Esophagus squamous epithelium (tissue), 5 donors: ENCODE measurements around the gene ZNF687. TPM values are rescaled to one million over a fixed set of nuclear protein-coding genes. Genes with fewer than 3 reads are reported as not detected.

ENCODE experiments used
- DNase-seq: peaks from one replicate; lab custom pipeline; 2025; lab: John Stamatoyannopoulos, UW
- H3K27ac ChIP-seq, 4 donors: fragments of 200-600 bp; sonication (generic); one replicate each; pipeline ENCODE4 v1.5.1; 2016 to 2019; ENCODE audit warnings: mild to moderate bottlenecking in 1 of 4
- H3K27me3 ChIP-seq, 4 donors: fragments of 200-600 bp; sonication (generic); 1 replicate in 3 of 4; 2 replicates in 1 of 4; pipeline versions ENCODE4 v1.5.1 to v1.6.0; 2017 to 2021; ENCODE audit warnings: antibody characterized with exemption in 1 of 4
- H3K36me3 ChIP-seq, 3 donors: fragments of 200-600 bp; sonication (generic); one replicate each; pipeline ENCODE4 v1.5.1; 2016 to 2019
- H3K4me1 ChIP-seq, 3 donors: fragments of 200-600 bp; sonication (generic); one replicate each; pipeline ENCODE4 v1.5.1; 2017 to 2019
- H3K4me3 ChIP-seq, 4 donors: fragments of 200-600 bp; sonication (generic); 1 replicate in 3 of 4; 2 replicates in 1 of 4; pipeline ENCODE4 v1.5.1; 2016 to 2019; ENCODE audit warnings: mild to moderate bottlenecking in 2 of 4, moderate library complexity in 1 of 4
- H3K9me3 ChIP-seq, 3 donors: fragments of 200-600 bp; sonication (generic); one replicate each; pipeline ENCODE4 v1.5.1; 2016 to 2019
- CTCF ChIP-seq, 6 experiments: fragments of 450-650 bp in 4 of 6; fragments of 200-600 bp in 2 of 6; sonication (generic) in 2 of 6; IDR thresholded peaks; one replicate each; pipeline ENCODE4 v1.5.1; 2016 to 2019; ENCODE audit warnings: antibody characterized with exemption in 6 of 6, mild to moderate bottlenecking in 4 of 6, moderate library complexity in 4 of 6
- POLR2A ChIP-seq, 4 donors: fragments of 450-650 bp; IDR thresholded peaks; one replicate each; pipeline ENCODE4 v1.6.1; 2017; ENCODE audit warnings: antibody characterized with exemption in 4 of 4, mild to moderate bottlenecking in 4 of 4, moderate library complexity in 3 of 4
- WGBS, 2 donors: methylation state at CpG; one replicate each; pipeline ENCODE4 v1.1.5; 2018; 5-methylcytosine and 5-hydroxymethylcytosine counted together
- intact Hi-C: fragments of 100-400 bp; cut with DNase I; formaldehyde crosslinking; loops from one replicate; pipeline ENCODE4 v1.15.0; 2022
- total RNA-seq, 4 donors: library from RNA; depleted of rRNA; stranded (reverse); fragments of >200 nt; gene quantifications; one replicate each; pipeline ENCODE4 v1.1.0, GENCODE V29; 2016
- donor health status: DM: yes; HTN: yes; CAD: no.

ZNF687 gene
- total RNA-seq, 4 donors from 2014 or later, result 16.5 to 28.5 (median 18.3) TPM

- WGBS, 2 donors, result 44 to 47% methylated on average over 3 of the region's 3 CpGs
- no peaks in the 10 kb centered on the region for H3K9me3 ChIP-seq
- H3K27ac ChIP-seq, result peak overlapping the region in 2 of 4 donors; percentile 5 to 57
- peaks cover 6 to 56% (median 10%) of the 10 kb centered on the region in 3 donors for H3K4me1 ChIP-seq
- H3K27me3 ChIP-seq, result no peaks in the 10 kb centered on the region
- intact Hi-C loops, result no loop called here
- TF ChIP-seq CTCF (IDR thresholded peaks at IDR 0.05) (no peak), POLR2A (IDR thresholded peaks at IDR 0.05) (no peak)
- no peak overlapping the region for H3K4me3 ChIP-seq
- DNase-seq, result no peak
- H3K36me3 ChIP-seq, result peaks cover 9 to 100% (median 18%) of the 10 kb centered on the region in 3 donors
These were observed 36.9 kb downstream of the ZNF687 start for GRCh38 chr1:151318975-151319374.

- Histone ChIP-seq H3K36me3 (peaks cover 4 to 59% (median 8%) of the 10 kb centered on the region in 3 donors), H3K27me3 (no peaks in the 10 kb centered on the region), H3K4me3 (no peak overlapping the region), H3K9me3 (no peaks in the 10 kb centered on the region), H3K4me1 (peaks cover 11 to 75% (median 19%) of the 10 kb centered on the region in 3 donors), H3K27ac (no peak overlapping the region)
- no peak for TF ChIP-seq CTCF (IDR thresholded peaks at IDR 0.05)
- intact Hi-C loops, result no loop called here
- WGBS, 2 donors, result 87 to 93% methylated on average over 3 to 4 of the region's 4 CpGs
- DNase-seq, result no peak
These were observed 42.4 kb downstream of the ZNF687 start for GRCh38 chr1:151324390-151324930.

GRCh38 chr1:151325231-151325630 is 43.1 kb downstream of the ZNF687 start:
- no peaks in the 10 kb centered on the region for H3K9me3 ChIP-seq
- WGBS, 2 donors, result 63 to 68% methylated on average over 4 to 5 of the region's 7 CpGs
- no peaks in the 10 kb centered on the region for H3K27me3 ChIP-seq
- intact Hi-C loops, result no loop called here
- DNase-seq, result no peak
- H3K36me3 ChIP-seq, result peaks cover 4 to 51% (median 8%) of the 10 kb centered on the region in 3 donors
- peak overlapping the region in 2 of 4 donors; percentile 26 to 95 for H3K27ac ChIP-seq
- H3K4me3 ChIP-seq, result peak overlapping the region in 1 of 4 donors; percentile 90
- H3K4me1 ChIP-seq, result peaks cover 11 to 68% (median 19%) of the 10 kb centered on the region in 3 donors
- TF ChIP-seq CTCF (IDR thresholded peaks at IDR 0.05) (no peak), POLR2A (IDR thresholded peaks at IDR 0.05) (no peak)

GRCh38 chr1:151325646-151326429 is 43.7 kb downstream of the ZNF687 start:
- intact Hi-C loops, result no loop called here
- Histone ChIP-seq H3K36me3 (peaks cover 4 to 45% (median 8%) of the 10 kb centered on the region in 3 donors), H3K27me3 (no peaks in the 10 kb centered on the region), H3K4me3 (peak overlapping the region in 3 of 4 donors; percentile 87 to 90 (median 87)), H3K9me3 (no peaks in the 10 kb centered on the region), H3K4me1 (peaks cover 11 to 61% (median 19%) of the 10 kb centered on the region in 3 donors), H3K27ac (peak overlapping the region in 3 of 4 donors; percentile 95)
- DNase-seq, result no peak
- 30 to 31% methylated on average over 5 of the region's 5 CpGs for WGBS, 2 donors
- TF ChIP-seq POLR2A (IDR thresholded peaks at IDR 0.05) (no peak), CTCF (IDR thresholded peaks at IDR 0.05) (no peak)
